Measurements from ENCODE around the gene THAP3. TPM values are rescaled to one million over a fixed set of nuclear protein-coding genes. Genes with fewer than 3 reads are reported as not detected.

The THAP3 gene
- total and polyA plus RNA-seq, 2 of the 4 experiments (the other 2 are of a cell fraction) = 14.2 to 14.9 TPM

DNA sequence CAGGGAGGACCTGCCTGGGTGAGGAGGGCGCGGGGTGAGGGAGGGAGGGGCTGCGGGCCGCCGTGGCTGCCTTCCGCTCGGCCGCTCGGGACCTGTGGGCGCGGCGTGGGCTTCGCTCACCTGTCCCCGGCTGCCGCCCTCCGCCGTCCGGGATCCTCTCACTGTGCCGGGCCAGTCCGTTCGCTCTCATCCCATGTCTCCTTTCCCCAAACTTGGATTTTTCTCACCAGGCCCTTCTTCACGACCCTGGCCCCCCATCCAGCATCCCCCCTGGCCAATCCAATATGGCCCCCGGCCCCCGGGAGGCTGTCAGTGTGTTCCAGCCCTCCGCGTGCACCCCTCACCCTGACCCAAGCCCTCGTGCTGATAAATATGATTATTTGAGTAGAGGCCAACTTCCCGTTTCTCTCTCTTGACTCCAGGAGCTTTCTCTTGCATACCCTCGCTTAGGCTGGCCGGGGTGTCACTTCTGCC is 44.5 kb upstream of the THAP3 start:
- Histone ChIP-seq H3K23ac (ENCODE audit: low read depth, low read length) (peak overlapping the region; percentile 75; the same call in 1 of the 2 replicates), H3K18ac (ENCODE audit: low read depth, low read length) (no peak overlapping the region), H3K27ac (ENCODE audit: insufficient read depth, low read length) (peak overlapping the region; percentile 60; the same call in 1 of the 2 replicates), H2BK5ac (ENCODE audit: low read depth, low read length, poor library complexity, severe bottlenecking) (peak overlapping the region; percentile 64), H4K20me1 (ENCODE audit: insufficient read depth, low read length) (peaks cover 10% of the 10 kb centered on the region), H4K91ac (ENCODE audit: insufficient read depth, low read depth, low read length) (no peak overlapping the region), H2AK5ac (ENCODE audit: low read depth, low read length) (no peak overlapping the region), H2AFZ (replicated peaks; ENCODE audit: low read length, poor library complexity) (peak overlapping the region; percentile 89), H3K14ac (replicated peaks; ENCODE audit: low read depth, low read length) (0 out of 2 replicates have a peak overlapping the region, but pooled peaks have one; percentile 59), H3K27me3 (ENCODE audit: control insufficient read depth, insufficient read depth, low read length) (no peaks in the 10 kb centered on the region), H3K36me3 (ENCODE audit: control insufficient read depth, insufficient read depth, low read length) (0 out of 2 replicates have a peak, but pooled peaks cover 3% of the 10 kb centered on the region), H3K4me3 (ENCODE audit: insufficient read depth, low read depth, low read length) (peak overlapping the region; percentile 71), H3K4me2 (ENCODE audit: low read depth, low read length) (peak overlapping the region; percentile 99), H3K4ac (ENCODE audit: low read depth, low read length) (peak overlapping the region; percentile 44; the same call in 1 of the 2 replicates), H4K8ac (ENCODE audit: low read depth in 2 of 2, low read length in 2 of 2) (peak overlapping the region in 1 of 2 experiments; percentile 74; a peak in 3 of 4 replicates), H3K79me1 (ENCODE audit: low read depth in 1 of 2, low read length in 2 of 2) (peaks cover 15 to 40% of the 10 kb centered on the region in 2 experiments), H3K9me1 (ENCODE audit: insufficient read depth, low read length) (peaks cover 17% of the 10 kb centered on the region), H3K9me3 (ENCODE audit: control insufficient read depth, insufficient read depth, low read length) (no peaks in the 10 kb centered on the region), H2BK120ac (ENCODE audit: low read depth, low read length) (no peak overlapping the region), H2BK20ac (ENCODE audit: low read depth, low read length) (no peak overlapping the region), H4K5ac (ENCODE audit: low read depth, low read length) (no peak overlapping the region; the same call in 1 of the 2 replicates), H3K56ac (ENCODE audit: extremely low read depth, insufficient read depth, low read length) (no peak overlapping the region), H2BK15ac (ENCODE audit: low read depth, low read length) (no peak overlapping the region), H3K4me1 (ENCODE audit: control insufficient read depth, insufficient read depth, low read length) (peaks cover 11% of the 10 kb centered on the region), H2AK9ac (replicated peaks; ENCODE audit: low read depth, low read length, poor library complexity) (peak overlapping the region; percentile 94), H3K9ac (ENCODE audit: low read depth, low read length) (peak overlapping the region; percentile 56)
- no peak for TF ChIP-seq MAZ (IDR thresholded peaks at IDR 0.05; ENCODE audit: borderline replicate concordance, low read depth, low read length)
- no peak; the same call in 1 of the 2 replicates for TF ChIP-seq POLR2A (IDR thresholded peaks at IDR 0.05; ENCODE audit: low read depth, low read length)
- no peak for TF ChIP-seq CEBPB (IDR thresholded peaks at IDR 0.05; ENCODE audit: low read depth, low read length)
- no peak for TF ChIP-seq FOS (IDR thresholded peaks at IDR 0.05; ENCODE audit: low read depth, low read length)
- no peak for TF ChIP-seq BHLHE40 (IDR thresholded peaks at IDR 0.05; ENCODE audit: low read depth, low read length)
- TF ChIP-seq, protein P1, sequence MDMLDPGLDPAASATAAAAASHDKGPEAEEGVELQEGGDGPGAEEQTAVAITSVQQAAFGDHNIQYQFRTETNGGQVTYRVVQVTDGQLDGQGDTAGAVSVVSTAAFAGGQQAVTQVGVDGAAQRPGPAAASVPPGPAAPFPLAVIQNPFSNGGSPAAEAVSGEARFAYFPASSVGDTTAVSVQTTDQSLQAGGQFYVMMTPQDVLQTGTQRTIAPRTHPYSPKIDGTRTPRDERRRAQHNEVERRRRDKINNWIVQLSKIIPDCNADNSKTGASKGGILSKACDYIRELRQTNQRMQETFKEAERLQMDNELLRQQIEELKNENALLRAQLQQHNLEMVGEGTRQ (IDR thresholded peaks at IDR 0.05; ENCODE audit: low read depth, low read length) = no peak
- no peak for TF ChIP-seq SMC3 (IDR thresholded peaks at IDR 0.05; ENCODE audit: low read depth, low read length)
- TF ChIP-seq RAD21 (IDR thresholded peaks at IDR 0.05; ENCODE audit: low read length) = no peak
- no peak for TF ChIP-seq RFX5 (IDR thresholded peaks at IDR 0.05; ENCODE audit: low read depth, low read length)
- TF ChIP-seq MAFK (IDR thresholded peaks at IDR 0.05; ENCODE audit: low read depth, low read length) = no peak
- TF ChIP-seq RCOR1 (IDR thresholded peaks at IDR 0.05; ENCODE audit: insufficient replicate concordance, low read length) = no peak
- no peak for TF ChIP-seq NFE2L2 (IDR thresholded peaks at IDR 0.05; ENCODE audit: low read depth, low read length)
- TF ChIP-seq, protein P2, sequence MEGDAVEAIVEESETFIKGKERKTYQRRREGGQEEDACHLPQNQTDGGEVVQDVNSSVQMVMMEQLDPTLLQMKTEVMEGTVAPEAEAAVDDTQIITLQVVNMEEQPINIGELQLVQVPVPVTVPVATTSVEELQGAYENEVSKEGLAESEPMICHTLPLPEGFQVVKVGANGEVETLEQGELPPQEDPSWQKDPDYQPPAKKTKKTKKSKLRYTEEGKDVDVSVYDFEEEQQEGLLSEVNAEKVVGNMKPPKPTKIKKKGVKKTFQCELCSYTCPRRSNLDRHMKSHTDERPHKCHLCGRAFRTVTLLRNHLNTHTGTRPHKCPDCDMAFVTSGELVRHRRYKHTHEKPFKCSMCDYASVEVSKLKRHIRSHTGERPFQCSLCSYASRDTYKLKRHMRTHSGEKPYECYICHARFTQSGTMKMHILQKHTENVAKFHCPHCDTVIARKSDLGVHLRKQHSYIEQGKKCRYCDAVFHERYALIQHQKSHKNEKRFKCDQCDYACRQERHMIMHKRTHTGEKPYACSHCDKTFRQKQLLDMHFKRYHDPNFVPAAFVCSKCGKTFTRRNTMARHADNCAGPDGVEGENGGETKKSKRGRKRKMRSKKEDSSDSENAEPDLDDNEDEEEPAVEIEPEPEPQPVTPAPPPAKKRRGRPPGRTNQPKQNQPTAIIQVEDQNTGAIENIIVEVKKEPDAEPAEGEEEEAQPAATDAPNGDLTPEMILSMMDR (conservative IDR thresholded peaks at IDR 0.05; ENCODE audit: low read depth, low read length) = no peak
- TF ChIP-seq, protein P3, sequence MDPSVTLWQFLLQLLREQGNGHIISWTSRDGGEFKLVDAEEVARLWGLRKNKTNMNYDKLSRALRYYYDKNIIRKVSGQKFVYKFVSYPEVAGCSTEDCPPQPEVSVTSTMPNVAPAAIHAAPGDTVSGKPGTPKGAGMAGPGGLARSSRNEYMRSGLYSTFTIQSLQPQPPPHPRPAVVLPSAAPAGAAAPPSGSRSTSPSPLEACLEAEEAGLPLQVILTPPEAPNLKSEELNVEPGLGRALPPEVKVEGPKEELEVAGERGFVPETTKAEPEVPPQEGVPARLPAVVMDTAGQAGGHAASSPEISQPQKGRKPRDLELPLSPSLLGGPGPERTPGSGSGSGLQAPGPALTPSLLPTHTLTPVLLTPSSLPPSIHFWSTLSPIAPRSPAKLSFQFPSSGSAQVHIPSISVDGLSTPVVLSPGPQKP (IDR thresholded peaks at IDR 0.05; ENCODE audit: borderline replicate concordance, low read depth, low read length) = no peak
- TF ChIP-seq MXI1 (IDR thresholded peaks at IDR 0.05; ENCODE audit: borderline replicate concordance, low read depth, low read length) = no peak
- TF ChIP-seq CHD1 (IDR thresholded peaks at IDR 0.05; ENCODE audit: low read depth, low read length) = no peak
- in situ Hi-C loops (cut with MboI; ENCODE audit: low sequenced_read_pairs) (no loop called here), intact Hi-C loops (cut with micrococcal nuclease) (no loop called here), dilution Hi-C loops (cut with HindIII; ENCODE audit: low sequenced_read_pairs, unreplicated experiment) (no loop called here)
- 0% methylated on average over 19 of the region's 30 CpGs; no CpG with 5 or more reads in 1 of the 2 experiments for WGBS, 2 experiments (ENCODE audit: extremely low coverage in 2 of 2, insufficient read length in 1 of 2)
- POLR2A ChIA-PET (ENCODE audit: unreplicated experiment) = no interaction called here
- CTCF ChIA-PET = no interaction called here
- DNase-seq (no peak), ATAC-seq (ENCODE audit: low read depth) (peak; percentile 38)
- TSS peak; percentile 30 for BruUV-seq (replicated peaks)
